WTC11 (cell line): ENCODE data around the gene TRMT11. TPM values are rescaled to one million over a fixed set of nuclear protein-coding genes. Genes with fewer than 3 reads are reported as not detected.

Experiments used
- ATAC-seq: fragments of 200-7000 bp; cut with Tn5 transposase; 2 replicates; pipeline ENCODE4 v1.10.0; 2021; ENCODE audit warnings: mild to moderate bottlenecking, moderate library complexity
- CTCF ChIA-PET: fragments of 300-600 bp; sonication (Branson Sonifier 250); formaldehyde crosslinking; loops from one replicate; lab custom pipeline; 2021; ENCODE audit warnings: antibody characterized with exemption; lab: Charles Lee
- POLR2A ChIA-PET: fragments of 350-600 bp; sonication (Branson Sonifier 250); formaldehyde crosslinking; loops from one replicate; lab custom pipeline; 2021; ENCODE audit warnings: antibody characterized with exemption; lab: Charles Lee
- DNase-seq: peaks from one replicate; pipeline ENCODE4 v3.0.0; 2021; ENCODE audit warnings: low spot score
- H3K27ac Mint-ChIP-seq: 2 replicates; pipeline ENCODE4 v1.8.0; 2021; ENCODE audit warnings: mixed read lengths
- H3K27me3 Mint-ChIP-seq: 2 replicates; pipeline ENCODE4 v1.8.0; 2021; ENCODE audit warnings: low read depth, mild to moderate bottlenecking, moderate library complexity, mixed read lengths
- H3K36me3 Mint-ChIP-seq: 2 replicates; pipeline ENCODE4 v1.8.0; 2021; ENCODE audit warnings: mixed read lengths
- H3K4me1 Mint-ChIP-seq: 2 replicates; pipeline ENCODE4 v1.8.0; 2022; ENCODE audit warnings: mixed read lengths
- H3K4me3 Mint-ChIP-seq: 2 replicates; pipeline ENCODE4 v1.8.0; 2021; ENCODE audit warnings: mild to moderate bottlenecking, moderate library complexity, mixed read lengths
- H3K9me3 Mint-ChIP-seq: 2 replicates; pipeline ENCODE4 v1.8.0; 2021; ENCODE audit warnings: mixed read lengths
- E2F1 ChIP-seq: sonication (generic); formaldehyde crosslinking; IDR thresholded peaks from 2 replicates; pipeline ENCODE4 v1.8.0; 2022; ENCODE audit warnings: mild to moderate bottlenecking, missing genetic modification reagents
- ETV6 ChIP-seq: sonication (generic); formaldehyde crosslinking; IDR thresholded peaks from 2 replicates; pipeline ENCODE4 v1.8.1; 2022; ENCODE audit warnings: mild to moderate bottlenecking, missing genetic modification reagents
- FOXJ3 ChIP-seq: sonication (generic); formaldehyde crosslinking; IDR thresholded peaks from 2 replicates; pipeline ENCODE4 v1.9.0; 2021; ENCODE audit warnings: missing genetic modification reagents, mild to moderate bottlenecking, borderline replicate concordance
- HMGA2 ChIP-seq: fragments of 250-450 bp; sonication (Bioruptor Pico); IDR thresholded peaks from 2 replicates; pipeline ENCODE4 v1.4.0; 2021; ENCODE audit warnings: mild to moderate bottlenecking, moderate library complexity
- JUN ChIP-seq: sonication (generic); formaldehyde crosslinking; IDR thresholded peaks from 2 replicates; pipeline ENCODE4 v1.8.0; 2023; ENCODE audit warnings: mild to moderate bottlenecking, missing genetic modification reagents
- NFE2L1 ChIP-seq: sonication (generic); formaldehyde crosslinking; IDR thresholded peaks from 2 replicates; pipeline ENCODE4 v1.8.1; 2023; ENCODE audit warnings: missing genetic modification reagents
- NFYB ChIP-seq: sonication (generic); formaldehyde crosslinking; conservative IDR thresholded peaks from 2 replicates; pipeline ENCODE4 v1.8.0; 2022; ENCODE audit warnings: low read depth, missing genetic modification reagents
- NR1H2 ChIP-seq: sonication (generic); formaldehyde crosslinking; IDR thresholded peaks from 2 replicates; pipeline ENCODE4 v1.9.0; 2021; ENCODE audit warnings: mild to moderate bottlenecking, moderate library complexity, missing genetic modification reagents
- NR2C2 ChIP-seq: sonication (generic); formaldehyde crosslinking; IDR thresholded peaks from 2 replicates; pipeline ENCODE4 v1.8.0; 2022; ENCODE audit warnings: mild to moderate bottlenecking, missing genetic modification reagents
- PRRX2 ChIP-seq: fragments of 250-450 bp; sonication (Bioruptor Pico); IDR thresholded peaks from 2 replicates; pipeline ENCODE4 v1.8.0; 2021; ENCODE audit warnings: mild to moderate bottlenecking
- TP53 ChIP-seq: sonication (generic); formaldehyde crosslinking; IDR thresholded peaks from 2 replicates; pipeline ENCODE4 v1.8.1; 2023; ENCODE audit warnings: mild to moderate bottlenecking, missing genetic modification reagents
- USF2 ChIP-seq: sonication (generic); formaldehyde crosslinking; IDR thresholded peaks from 2 replicates; pipeline ENCODE4 v1.8.1; 2023; ENCODE audit warnings: mild to moderate bottlenecking, missing genetic modification reagents, moderate library complexity
- ZNF121 ChIP-seq: sonication (generic); formaldehyde crosslinking; IDR thresholded peaks from 2 replicates; pipeline ENCODE4 v1.8.0; 2023; ENCODE audit warnings: missing genetic modification reagents
- ZNF263 ChIP-seq: sonication (generic); formaldehyde crosslinking; IDR thresholded peaks from 2 replicates; pipeline ENCODE4 v1.8.1; 2022; ENCODE audit warnings: low read depth, mild to moderate bottlenecking, moderate library complexity, missing genetic modification reagents
- ZNF671 ChIP-seq: fragments of 250-450 bp; sonication (Bioruptor Pico); IDR thresholded peaks from 2 replicates; pipeline ENCODE4 v1.8.0; 2021; ENCODE audit warnings: mild to moderate bottlenecking
- total RNA-seq: library from RNA; stranded (reverse); gene quantifications from 3 replicates; pipeline ENCODE4 v1.2.3, GENCODE V29; 2021
- TF ChIP-seq, protein P1 (sequence below): fragments of 250-450 bp; sonication (Bioruptor Pico); IDR thresholded peaks from 2 replicates; pipeline ENCODE4 v1.9.0; 2021; ENCODE audit warnings: mild to moderate bottlenecking
- TF ChIP-seq, protein P2 (sequence below): sonication (generic); formaldehyde crosslinking; IDR thresholded peaks from 2 replicates; pipeline ENCODE4 v1.8.1; 2022; ENCODE audit warnings: missing genetic modification reagents, borderline replicate concordance
- TF ChIP-seq, protein P3 (sequence below): fragments of 200-600 bp; IDR thresholded peaks from 2 replicates; pipeline ENCODE4 v1.8.0; 2022; ENCODE audit warnings: antibody characterized with exemption
- TF ChIP-seq, protein P4 (sequence below): sonication (generic); formaldehyde crosslinking; conservative IDR thresholded peaks from 2 replicates; pipeline ENCODE4 v1.8.1; 2022; ENCODE audit warnings: mild to moderate bottlenecking, missing genetic modification reagents
- TF ChIP-seq, protein P5 (sequence below): sonication (generic); formaldehyde crosslinking; IDR thresholded peaks from 2 replicates; pipeline ENCODE4 v1.8.0; 2023; ENCODE audit warnings: missing genetic modification reagents, mild to moderate bottlenecking, borderline replicate concordance

Gene TRMT11
- total RNA-seq, 1 experiment from 2014 or later = 32.3 TPM

GRCh38 chr6:126067073-126067472, 80.7 kb downstream of the TRMT11 start:
- H3K9me3 Mint-ChIP-seq = no peaks in the 10 kb centered on the region
- H3K27me3 Mint-ChIP-seq = no peaks in the 10 kb centered on the region
- no peak for DNase-seq
- ATAC-seq = no peak
- H3K4me3 Mint-ChIP-seq = no peak overlapping the region
- peaks cover 9% of the 10 kb centered on the region for H3K4me1 Mint-ChIP-seq
- H3K27ac Mint-ChIP-seq = no peak overlapping the region
- CTCF ChIA-PET = no interaction called here
- no peaks in the 10 kb centered on the region; the same call in 1 of the 2 replicates for H3K36me3 Mint-ChIP-seq
- POLR2A ChIA-PET = no interaction called here
- TF ChIP-seq E2F1 (CRISPR knock-in tag) = no peak
- TF ChIP-seq JUN = no peak
- no peak for TF ChIP-seq NR1H2 (CRISPR knock-in tag)
- TF ChIP-seq, protein P1, sequence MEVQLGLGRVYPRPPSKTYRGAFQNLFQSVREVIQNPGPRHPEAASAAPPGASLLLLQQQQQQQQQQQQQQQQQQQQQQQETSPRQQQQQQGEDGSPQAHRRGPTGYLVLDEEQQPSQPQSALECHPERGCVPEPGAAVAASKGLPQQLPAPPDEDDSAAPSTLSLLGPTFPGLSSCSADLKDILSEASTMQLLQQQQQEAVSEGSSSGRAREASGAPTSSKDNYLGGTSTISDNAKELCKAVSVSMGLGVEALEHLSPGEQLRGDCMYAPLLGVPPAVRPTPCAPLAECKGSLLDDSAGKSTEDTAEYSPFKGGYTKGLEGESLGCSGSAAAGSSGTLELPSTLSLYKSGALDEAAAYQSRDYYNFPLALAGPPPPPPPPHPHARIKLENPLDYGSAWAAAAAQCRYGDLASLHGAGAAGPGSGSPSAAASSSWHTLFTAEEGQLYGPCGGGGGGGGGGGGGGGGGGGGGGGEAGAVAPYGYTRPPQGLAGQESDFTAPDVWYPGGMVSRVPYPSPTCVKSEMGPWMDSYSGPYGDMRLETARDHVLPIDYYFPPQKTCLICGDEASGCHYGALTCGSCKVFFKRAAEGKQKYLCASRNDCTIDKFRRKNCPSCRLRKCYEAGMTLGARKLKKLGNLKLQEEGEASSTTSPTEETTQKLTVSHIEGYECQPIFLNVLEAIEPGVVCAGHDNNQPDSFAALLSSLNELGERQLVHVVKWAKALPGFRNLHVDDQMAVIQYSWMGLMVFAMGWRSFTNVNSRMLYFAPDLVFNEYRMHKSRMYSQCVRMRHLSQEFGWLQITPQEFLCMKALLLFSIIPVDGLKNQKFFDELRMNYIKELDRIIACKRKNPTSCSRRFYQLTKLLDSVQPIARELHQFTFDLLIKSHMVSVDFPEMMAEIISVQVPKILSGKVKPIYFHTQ (CRISPR knock-in tag) = no peak
- TF ChIP-seq ZNF263 (CRISPR knock-in tag) = no peak
- TF ChIP-seq USF2 = no peak
- TF ChIP-seq, protein P2, sequence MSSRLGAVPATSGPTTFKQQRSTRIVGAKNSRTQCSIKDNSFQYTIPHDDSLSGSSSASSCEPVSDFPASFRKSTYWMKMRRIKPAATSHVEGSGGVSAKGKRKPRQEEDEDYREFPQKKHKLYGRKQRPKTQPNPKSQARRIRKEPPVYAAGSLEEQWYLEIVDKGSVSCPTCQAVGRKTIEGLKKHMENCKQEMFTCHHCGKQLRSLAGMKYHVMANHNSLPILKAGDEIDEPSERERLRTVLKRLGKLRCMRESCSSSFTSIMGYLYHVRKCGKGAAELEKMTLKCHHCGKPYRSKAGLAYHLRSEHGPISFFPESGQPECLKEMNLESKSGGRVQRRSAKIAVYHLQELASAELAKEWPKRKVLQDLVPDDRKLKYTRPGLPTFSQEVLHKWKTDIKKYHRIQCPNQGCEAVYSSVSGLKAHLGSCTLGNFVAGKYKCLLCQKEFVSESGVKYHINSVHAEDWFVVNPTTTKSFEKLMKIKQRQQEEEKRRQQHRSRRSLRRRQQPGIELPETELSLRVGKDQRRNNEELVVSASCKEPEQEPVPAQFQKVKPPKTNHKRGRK = no peak
- TF ChIP-seq, protein P3, sequence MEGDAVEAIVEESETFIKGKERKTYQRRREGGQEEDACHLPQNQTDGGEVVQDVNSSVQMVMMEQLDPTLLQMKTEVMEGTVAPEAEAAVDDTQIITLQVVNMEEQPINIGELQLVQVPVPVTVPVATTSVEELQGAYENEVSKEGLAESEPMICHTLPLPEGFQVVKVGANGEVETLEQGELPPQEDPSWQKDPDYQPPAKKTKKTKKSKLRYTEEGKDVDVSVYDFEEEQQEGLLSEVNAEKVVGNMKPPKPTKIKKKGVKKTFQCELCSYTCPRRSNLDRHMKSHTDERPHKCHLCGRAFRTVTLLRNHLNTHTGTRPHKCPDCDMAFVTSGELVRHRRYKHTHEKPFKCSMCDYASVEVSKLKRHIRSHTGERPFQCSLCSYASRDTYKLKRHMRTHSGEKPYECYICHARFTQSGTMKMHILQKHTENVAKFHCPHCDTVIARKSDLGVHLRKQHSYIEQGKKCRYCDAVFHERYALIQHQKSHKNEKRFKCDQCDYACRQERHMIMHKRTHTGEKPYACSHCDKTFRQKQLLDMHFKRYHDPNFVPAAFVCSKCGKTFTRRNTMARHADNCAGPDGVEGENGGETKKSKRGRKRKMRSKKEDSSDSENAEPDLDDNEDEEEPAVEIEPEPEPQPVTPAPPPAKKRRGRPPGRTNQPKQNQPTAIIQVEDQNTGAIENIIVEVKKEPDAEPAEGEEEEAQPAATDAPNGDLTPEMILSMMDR = no peak
- no peak for TF ChIP-seq ETV6 (CRISPR knock-in tag)
- TF ChIP-seq NFE2L1 (CRISPR knock-in tag) = no peak
- no peak for TF ChIP-seq ZNF671 (CRISPR knock-in tag)
- TF ChIP-seq PRRX2 (CRISPR knock-in tag) = no peak

DNA sequence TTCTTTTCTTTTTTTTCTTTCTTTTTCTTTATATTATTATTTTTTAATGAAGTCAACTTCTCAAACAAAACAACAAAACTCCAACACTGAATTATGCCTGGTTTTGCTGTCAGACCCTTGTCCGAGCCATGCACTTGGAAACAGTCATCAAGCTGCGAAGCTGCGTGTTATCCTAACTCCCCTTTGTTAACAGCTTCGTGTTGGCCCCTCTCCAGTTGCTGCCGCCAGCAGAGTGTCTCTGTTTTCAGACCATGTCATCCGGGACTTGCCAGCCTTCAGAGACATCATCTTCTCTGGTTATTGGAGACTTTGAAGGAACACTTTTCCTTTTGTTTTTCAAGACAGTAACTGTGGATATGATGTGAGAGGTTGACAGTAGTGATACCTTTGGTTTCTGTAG, 83.1 kb downstream of the TRMT11 start:
- POLR2A ChIA-PET = no interaction called here
- Mint-ChIP-seq H3K4me3 (no peak overlapping the region), H3K36me3 (no peaks in the 10 kb centered on the region; the same call in 1 of the 2 replicates), H3K27me3 (no peaks in the 10 kb centered on the region), H3K27ac (no peak overlapping the region), H3K4me1 (no peaks in the 10 kb centered on the region), H3K9me3 (peaks cover 7% of the 10 kb centered on the region; the same call in 1 of the 2 replicates)
- CTCF ChIA-PET = no interaction called here
- DNase-seq (no peak), ATAC-seq (no peak)
- TF ChIP-seq ZNF121 (CRISPR knock-in tag) (no peak), NR2C2 (no peak), TP53 (CRISPR knock-in tag) (no peak), HMGA2 (no peak), FOXJ3 (CRISPR knock-in tag) (no peak), NFYB (CRISPR knock-in tag) (no peak), ZNF263 (CRISPR knock-in tag) (no peak)
- TF ChIP-seq, protein P4, sequence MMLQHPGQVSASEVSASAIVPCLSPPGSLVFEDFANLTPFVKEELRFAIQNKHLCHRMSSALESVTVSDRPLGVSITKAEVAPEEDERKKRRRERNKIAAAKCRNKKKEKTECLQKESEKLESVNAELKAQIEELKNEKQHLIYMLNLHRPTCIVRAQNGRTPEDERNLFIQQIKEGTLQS (CRISPR knock-in tag) = no peak
- TF ChIP-seq, protein P5, sequence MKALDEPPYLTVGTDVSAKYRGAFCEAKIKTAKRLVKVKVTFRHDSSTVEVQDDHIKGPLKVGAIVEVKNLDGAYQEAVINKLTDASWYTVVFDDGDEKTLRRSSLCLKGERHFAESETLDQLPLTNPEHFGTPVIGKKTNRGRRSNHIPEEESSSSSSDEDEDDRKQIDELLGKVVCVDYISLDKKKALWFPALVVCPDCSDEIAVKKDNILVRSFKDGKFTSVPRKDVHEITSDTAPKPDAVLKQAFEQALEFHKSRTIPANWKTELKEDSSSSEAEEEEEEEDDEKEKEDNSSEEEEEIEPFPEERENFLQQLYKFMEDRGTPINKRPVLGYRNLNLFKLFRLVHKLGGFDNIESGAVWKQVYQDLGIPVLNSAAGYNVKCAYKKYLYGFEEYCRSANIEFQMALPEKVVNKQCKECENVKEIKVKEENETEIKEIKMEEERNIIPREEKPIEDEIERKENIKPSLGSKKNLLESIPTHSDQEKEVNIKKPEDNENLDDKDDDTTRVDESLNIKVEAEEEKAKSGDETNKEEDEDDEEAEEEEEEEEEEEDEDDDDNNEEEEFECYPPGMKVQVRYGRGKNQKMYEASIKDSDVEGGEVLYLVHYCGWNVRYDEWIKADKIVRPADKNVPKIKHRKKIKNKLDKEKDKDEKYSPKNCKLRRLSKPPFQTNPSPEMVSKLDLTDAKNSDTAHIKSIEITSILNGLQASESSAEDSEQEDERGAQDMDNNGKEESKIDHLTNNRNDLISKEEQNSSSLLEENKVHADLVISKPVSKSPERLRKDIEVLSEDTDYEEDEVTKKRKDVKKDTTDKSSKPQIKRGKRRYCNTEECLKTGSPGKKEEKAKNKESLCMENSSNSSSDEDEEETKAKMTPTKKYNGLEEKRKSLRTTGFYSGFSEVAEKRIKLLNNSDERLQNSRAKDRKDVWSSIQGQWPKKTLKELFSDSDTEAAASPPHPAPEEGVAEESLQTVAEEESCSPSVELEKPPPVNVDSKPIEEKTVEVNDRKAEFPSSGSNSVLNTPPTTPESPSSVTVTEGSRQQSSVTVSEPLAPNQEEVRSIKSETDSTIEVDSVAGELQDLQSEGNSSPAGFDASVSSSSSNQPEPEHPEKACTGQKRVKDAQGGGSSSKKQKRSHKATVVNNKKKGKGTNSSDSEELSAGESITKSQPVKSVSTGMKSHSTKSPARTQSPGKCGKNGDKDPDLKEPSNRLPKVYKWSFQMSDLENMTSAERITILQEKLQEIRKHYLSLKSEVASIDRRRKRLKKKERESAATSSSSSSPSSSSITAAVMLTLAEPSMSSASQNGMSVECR (CRISPR knock-in tag) = no peak
